Measurements from ENCODE around the gene SRGAP2C.
"Not testable (repeated sequence)": the region's sequence is repeated elsewhere in the genome, so short reads cannot be mapped to it uniquely, and the experiment has no call there.

Gene SRGAP2C

GRCh38 chr1:121281480-121281879, 96.7 kb downstream of the SRGAP2C start:
- not testable (repeated sequence) for DNase-seq

- not testable (repeated sequence) for DNase-seq
Observed at GRCh38 chr1:121283587-121284180, 98.9 kb downstream of the SRGAP2C start.

- not testable (repeated sequence) for DNase-seq
Observed at GRCh38 chr1:121292590-121292989, 107.8 kb downstream of the SRGAP2C start.

GRCh38 chr1:121293263-121294204, 108.8 kb downstream of the SRGAP2C start:
- DNase-seq = not testable (repeated sequence)

- not testable (repeated sequence) for DNase-seq
Observed at GRCh38 chr1:121294205-121294570, 109.4 kb downstream of the SRGAP2C start.

GRCh38 chr1:121296563-121296962, 111.8 kb downstream of the SRGAP2C start:
- DNase-seq = not testable (repeated sequence)

- not testable (repeated sequence) for DNase-seq
Observed at GRCh38 chr1:121298529-121298928, 113.8 kb downstream of the SRGAP2C start.

GRCh38 chr1:121299514-121300149, 114.9 kb downstream of the SRGAP2C start:
- DNase-seq = not testable (repeated sequence)

GRCh38 chr1:121301876-121302275, 117.1 kb downstream of the SRGAP2C start:
- not testable (repeated sequence) for DNase-seq

GRCh38 chr1:121307759-121308158, 123.0 kb downstream of the SRGAP2C start:
- not testable (repeated sequence) for DNase-seq

GRCh38 chr1:121315509-121315908, 130.7 kb downstream of the SRGAP2C start:
- DNase-seq = not testable (repeated sequence)

GRCh38 chr1:121316081-121316480, 131.3 kb downstream of the SRGAP2C start:
- DNase-seq = not testable (repeated sequence)

GRCh38 chr1:121317491-121318468, 133.0 kb downstream of the SRGAP2C start:
- DNase-seq = not testable (repeated sequence)

GRCh38 chr1:121318687-121319086, 133.9 kb downstream of the SRGAP2C start:
- DNase-seq = not testable (repeated sequence)

GRCh38 chr1:121321660-121322059, 136.9 kb downstream of the SRGAP2C start:
- not testable (repeated sequence) for DNase-seq

GRCh38 chr1:121324726-121325125, 140.0 kb downstream of the SRGAP2C start:
- DNase-seq = not testable (repeated sequence)

GRCh38 chr1:121332141-121332540, 147.4 kb downstream of the SRGAP2C start:
- DNase-seq = not testable (repeated sequence)

GRCh38 chr1:121332599-121333562, 148.1 kb downstream of the SRGAP2C start:
- DNase-seq = not testable (repeated sequence)

GRCh38 chr1:121337958-121338357, 153.2 kb downstream of the SRGAP2C start:
- DNase-seq = not testable (repeated sequence)

GRCh38 chr1:121339611-121340010, 154.8 kb downstream of the SRGAP2C start:
- DNase-seq = not testable (repeated sequence)
